Omental fat pad (tissue), 4 donors: ENCODE results near the gene ADAM12. TPM values are rescaled to one million over a fixed set of nuclear protein-coding genes. Genes with fewer than 3 reads are reported as not detected.

ENCODE experiments used
- ATAC-seq: fragments of 150-250 bp; one replicate; pipeline ENCODE4 v1.9.1; 2016; ENCODE audit warnings: mild to moderate bottlenecking, moderate library complexity; ENCODE audit not compliant: low FRiP score
- DNase-seq: peaks from one replicate; pipeline ENCODE4 v3.0.0-alpha.2; 2019; ENCODE audit warnings: low spot score
- total RNA-seq, 4 donors: library from RNA; depleted of rRNA; stranded (reverse); fragments of >200 nt; gene quantifications; one replicate each; pipeline ENCODE4 v1.1.0, GENCODE V29; 2016
- TF ChIP-seq, protein P1 (sequence below), 3 donors: fragments of 450-650 bp; IDR thresholded peaks; one replicate each; pipeline ENCODE4 v1.5.1; 2016 to 2017; ENCODE audit warnings: antibody characterized with exemption in 3 of 3, mild to moderate bottlenecking in 3 of 3, moderate library complexity in 2 of 3

Gene ADAM12
- total RNA-seq, 4 donors from 2014 or later, result 4.9 to 24.4 (median 10.9) TPM

DNA sequence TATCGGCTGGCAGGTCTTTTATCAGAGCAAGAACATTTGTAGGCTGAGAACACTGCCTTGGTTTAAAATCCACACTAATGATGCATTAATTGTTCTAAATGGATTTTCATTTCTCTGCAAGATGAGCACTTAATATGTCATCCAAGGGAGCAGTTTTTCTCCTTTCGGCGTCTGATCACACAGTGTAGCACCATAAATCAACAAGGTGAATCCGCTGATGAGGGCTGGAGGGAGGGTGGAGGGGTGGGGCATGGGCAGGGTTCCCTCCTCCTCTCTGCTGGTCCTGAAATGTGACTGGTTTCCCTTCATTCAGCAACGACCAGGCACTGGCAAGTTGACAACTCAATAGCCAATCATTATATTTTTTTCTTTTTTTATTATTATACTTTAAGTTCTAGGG, 45.6 kb downstream of the ADAM12 start:
- ATAC-seq (no peak), DNase-seq (no peak)
- TF ChIP-seq, protein P1, sequence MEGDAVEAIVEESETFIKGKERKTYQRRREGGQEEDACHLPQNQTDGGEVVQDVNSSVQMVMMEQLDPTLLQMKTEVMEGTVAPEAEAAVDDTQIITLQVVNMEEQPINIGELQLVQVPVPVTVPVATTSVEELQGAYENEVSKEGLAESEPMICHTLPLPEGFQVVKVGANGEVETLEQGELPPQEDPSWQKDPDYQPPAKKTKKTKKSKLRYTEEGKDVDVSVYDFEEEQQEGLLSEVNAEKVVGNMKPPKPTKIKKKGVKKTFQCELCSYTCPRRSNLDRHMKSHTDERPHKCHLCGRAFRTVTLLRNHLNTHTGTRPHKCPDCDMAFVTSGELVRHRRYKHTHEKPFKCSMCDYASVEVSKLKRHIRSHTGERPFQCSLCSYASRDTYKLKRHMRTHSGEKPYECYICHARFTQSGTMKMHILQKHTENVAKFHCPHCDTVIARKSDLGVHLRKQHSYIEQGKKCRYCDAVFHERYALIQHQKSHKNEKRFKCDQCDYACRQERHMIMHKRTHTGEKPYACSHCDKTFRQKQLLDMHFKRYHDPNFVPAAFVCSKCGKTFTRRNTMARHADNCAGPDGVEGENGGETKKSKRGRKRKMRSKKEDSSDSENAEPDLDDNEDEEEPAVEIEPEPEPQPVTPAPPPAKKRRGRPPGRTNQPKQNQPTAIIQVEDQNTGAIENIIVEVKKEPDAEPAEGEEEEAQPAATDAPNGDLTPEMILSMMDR (IDR thresholded peaks at IDR 0.05), result no peak

DNA sequence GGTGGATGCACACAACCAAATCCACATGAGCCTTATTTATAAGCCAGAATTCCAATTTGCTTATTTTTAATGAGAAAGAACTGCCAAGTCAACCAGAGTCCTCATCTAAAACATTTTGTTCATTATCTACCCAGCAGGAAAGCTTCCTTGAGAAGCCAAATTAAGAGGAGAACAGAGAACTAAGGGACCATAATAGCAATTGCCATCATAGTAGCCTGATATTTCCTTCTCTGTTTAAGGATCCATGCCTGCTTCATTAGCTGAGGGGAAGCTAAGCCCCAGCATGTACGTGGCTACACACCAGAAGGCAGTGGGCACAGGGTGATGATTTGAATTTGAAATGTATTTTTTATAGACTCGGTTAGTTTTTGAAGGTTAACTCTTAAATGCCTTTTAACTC, 46.8 kb downstream of the ADAM12 start:
- DNase-seq, result no peak
- TF ChIP-seq, protein P1 (IDR thresholded peaks at IDR 0.05), result no peak
- ATAC-seq, result no peak

DNA sequence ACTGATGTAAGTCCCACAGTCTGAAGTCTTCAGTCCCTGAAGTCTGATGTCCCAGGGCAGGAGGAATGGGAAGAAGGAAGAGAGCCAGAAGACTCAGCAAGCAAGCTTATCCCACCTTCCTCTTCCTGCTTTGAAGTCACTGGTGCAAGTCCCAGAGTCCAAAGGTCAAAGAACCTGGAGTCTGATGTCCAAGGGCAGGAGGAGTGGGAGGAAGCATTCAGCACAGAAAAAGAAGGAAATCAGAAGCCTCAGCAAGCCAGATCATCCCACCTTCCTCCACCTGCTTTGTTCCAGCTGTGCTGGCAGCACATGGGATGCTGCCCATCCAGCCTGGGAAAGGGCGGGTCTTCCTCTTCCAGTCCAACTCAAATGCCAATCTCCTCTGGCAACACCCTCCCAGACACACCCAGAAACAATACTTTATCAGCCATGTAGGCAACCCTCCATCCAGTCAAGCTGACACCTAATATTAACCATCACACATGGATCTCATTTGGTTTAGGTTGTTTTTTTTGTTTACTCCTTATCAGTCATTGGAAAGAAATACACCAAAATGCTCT, 50.9 kb downstream of the ADAM12 start:
- TF ChIP-seq, protein P1 (IDR thresholded peaks at IDR 0.05), result no peak
- ATAC-seq (no peak), DNase-seq (no peak)

DNA sequence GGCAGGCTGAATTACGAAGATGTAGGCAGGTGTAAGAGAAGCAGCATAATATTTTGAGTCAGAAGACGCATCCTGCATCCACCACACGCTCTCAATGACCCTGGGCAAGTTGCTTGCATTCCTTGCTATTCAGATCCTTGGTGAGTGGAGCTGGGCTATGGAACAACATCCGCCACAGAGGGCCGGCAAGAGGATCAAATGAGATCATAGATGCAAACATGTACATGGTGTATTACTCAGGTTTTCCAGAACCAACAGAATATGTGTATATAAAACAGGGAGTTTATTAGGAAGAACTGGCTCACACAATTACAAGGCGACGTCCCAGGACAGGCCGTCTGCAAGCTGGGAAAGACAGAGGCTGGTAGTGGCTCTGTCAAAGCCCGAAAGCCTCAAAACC, 51.5 kb downstream of the ADAM12 start:
- DNase-seq (no peak), ATAC-seq (no peak)
- TF ChIP-seq, protein P1 (IDR thresholded peaks at IDR 0.05), result no peak

DNA sequence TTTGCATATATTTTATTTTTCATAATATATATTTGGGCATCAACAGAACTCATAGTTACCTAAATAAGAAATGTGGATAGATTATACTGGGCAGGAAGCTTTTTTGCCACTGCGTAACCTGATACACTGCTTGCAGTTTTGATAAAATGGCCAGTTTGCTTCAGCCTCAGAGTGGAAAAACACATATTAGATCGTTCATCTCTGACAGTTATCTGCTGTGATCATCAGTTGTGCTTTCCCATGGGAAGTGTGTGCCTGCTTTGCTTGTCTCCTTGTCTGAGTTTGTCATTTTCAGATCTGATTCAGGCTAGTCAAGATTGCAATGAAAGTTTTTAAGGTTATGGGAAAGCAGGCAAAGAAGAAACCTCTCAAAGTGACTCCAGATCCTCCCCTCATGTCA, 54.0 kb downstream of the ADAM12 start:
- TF ChIP-seq, protein P1 (IDR thresholded peaks at IDR 0.05), result no peak
- ATAC-seq, result no peak
- DNase-seq, result no peak

DNA sequence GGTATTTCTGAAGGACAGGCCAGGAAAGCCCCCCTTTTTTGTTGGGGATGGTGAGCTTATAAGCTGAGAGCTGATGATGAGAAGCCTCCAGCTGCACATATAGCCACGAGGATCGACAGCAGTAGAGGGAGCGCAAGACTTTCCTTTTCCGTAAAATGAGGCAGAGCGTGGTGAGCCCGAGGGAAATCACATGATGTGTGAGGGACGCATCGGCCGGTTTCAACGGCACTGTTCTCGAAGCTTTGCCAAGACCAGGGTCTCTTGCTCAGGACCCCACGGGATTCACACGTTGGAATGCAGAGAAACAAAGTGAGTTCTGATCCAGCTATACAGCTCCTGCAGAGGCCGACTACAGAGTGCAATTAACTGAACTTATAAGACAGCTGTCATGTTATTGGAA, 55.7 kb downstream of the ADAM12 start:
- ATAC-seq (no peak), DNase-seq (no peak)
- TF ChIP-seq, protein P1 (IDR thresholded peaks at IDR 0.05), result no peak

DNA sequence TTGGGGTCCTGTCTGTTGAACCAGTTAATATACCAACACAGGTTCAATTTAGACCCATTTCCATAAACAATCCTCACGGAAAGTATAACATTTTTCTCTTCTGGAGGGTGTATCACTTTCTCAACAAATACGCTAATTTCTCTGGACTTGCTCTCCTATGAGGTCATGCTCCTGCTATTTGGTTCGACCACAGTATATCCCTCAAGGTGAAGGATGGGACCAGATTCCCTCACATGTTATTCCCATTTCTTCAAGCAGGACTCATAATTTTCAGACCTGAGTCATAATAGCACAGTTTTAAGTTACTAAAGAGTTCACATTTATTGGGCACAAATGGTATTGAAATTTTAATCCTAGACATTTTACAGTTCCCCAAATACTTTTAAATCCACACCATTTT, 57.2 kb downstream of the ADAM12 start:
- TF ChIP-seq, protein P1 (IDR thresholded peaks at IDR 0.05), result no peak
- DNase-seq (no peak), ATAC-seq (no peak)
